ENCODE data around the gene SETD3.
"Not testable (repeated sequence)": the region's sequence is repeated elsewhere in the genome, so short reads cannot be mapped to it uniquely, and the experiment has no call there.

DNA sequence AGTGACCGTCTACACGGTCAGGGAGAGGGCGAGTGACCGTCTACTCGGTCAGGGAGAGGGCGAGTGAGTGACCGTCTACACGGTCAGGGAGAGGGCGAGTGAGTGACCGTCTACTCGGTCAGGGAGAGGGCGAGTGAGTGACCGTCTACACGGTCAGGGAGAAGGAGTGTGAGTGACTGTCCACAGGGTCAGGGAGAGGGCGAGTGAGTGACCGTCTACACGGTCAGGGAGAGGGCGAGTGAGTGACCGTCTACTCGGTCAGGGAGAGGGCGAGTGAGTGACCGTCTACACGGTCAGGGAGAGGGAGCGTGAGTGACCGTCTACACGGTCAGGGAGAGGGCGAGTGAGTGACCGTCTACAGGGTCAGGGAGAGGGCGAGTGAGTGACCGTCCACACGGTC, 132.4 kb downstream of the SETD3 start:
- TF ChIP-seq ZNF274 (IDR thresholded peaks at IDR 0.05; ENCODE audit: low read depth, low read length); YY1 (IDR thresholded peaks at IDR 0.05; ENCODE audit: insufficient read depth, insufficient read length); SUZ12 (IDR thresholded peaks at IDR 0.05; ENCODE audit: extremely low read depth, insufficient read depth, insufficient read length): not testable (repeated sequence)

Measured in NT2/D1 (cell line).